Suppressor macrophage treated with lipopolysaccharide for 1 hour (primary cell): ENCODE data around the gene AMBP.

Experiments
- DNase-seq, 3 donors: peaks; one replicate each; pipeline ENCODE4 v3.0.0-alpha.2; 2020 to 2022

The AMBP gene

GRCh38 chr9:114029311-114030170 lies 48.6 kb downstream of the AMBP start:
- DNase-seq, result no peak

GRCh38 chr9:114028646-114029045 lies 49.5 kb downstream of the AMBP start:
- DNase-seq, result no peak

- DNase-seq, result no peak
Observed at GRCh38 chr9:114027863-114028465, 50.1 kb downstream of the AMBP start.

GRCh38 chr9:114027159-114027862 lies 50.8 kb downstream of the AMBP start:
- no peak for DNase-seq

GRCh38 chr9:114026335-114026734 lies 51.8 kb downstream of the AMBP start:
- no peak for DNase-seq

- DNase-seq, result no peak
Observed at GRCh38 chr9:114025760-114026159, 52.3 kb downstream of the AMBP start.

GRCh38 chr9:114025196-114025753 lies 52.8 kb downstream of the AMBP start:
- DNase-seq, result no peak

- DNase-seq, result no peak
Observed at GRCh38 chr9:114023961-114024360, 54.1 kb downstream of the AMBP start.

GRCh38 chr9:114021578-114021977 lies 56.5 kb downstream of the AMBP start:
- DNase-seq, result peak; percentile 17 to 73 (median 47)

GRCh38 chr9:114017741-114018715 lies 60.1 kb downstream of the AMBP start:
- DNase-seq, result no peak

GRCh38 chr9:114016629-114017423 lies 61.3 kb downstream of the AMBP start:
- DNase-seq, result no peak

- no peak for DNase-seq
Observed at GRCh38 chr9:114016101-114016500, 62.0 kb downstream of the AMBP start.

- DNase-seq, result no peak
Observed at GRCh38 chr9:114015607-114016006, 62.5 kb downstream of the AMBP start.

GRCh38 chr9:114014044-114014443 lies 64.1 kb downstream of the AMBP start:
- DNase-seq, result no peak

GRCh38 chr9:114012126-114012525 lies 66.0 kb downstream of the AMBP start:
- no peak for DNase-seq

- DNase-seq, result no peak
Observed at GRCh38 chr9:114011313-114011712, 66.8 kb downstream of the AMBP start.
